ENCODE data around the gene EVC.

DNA sequence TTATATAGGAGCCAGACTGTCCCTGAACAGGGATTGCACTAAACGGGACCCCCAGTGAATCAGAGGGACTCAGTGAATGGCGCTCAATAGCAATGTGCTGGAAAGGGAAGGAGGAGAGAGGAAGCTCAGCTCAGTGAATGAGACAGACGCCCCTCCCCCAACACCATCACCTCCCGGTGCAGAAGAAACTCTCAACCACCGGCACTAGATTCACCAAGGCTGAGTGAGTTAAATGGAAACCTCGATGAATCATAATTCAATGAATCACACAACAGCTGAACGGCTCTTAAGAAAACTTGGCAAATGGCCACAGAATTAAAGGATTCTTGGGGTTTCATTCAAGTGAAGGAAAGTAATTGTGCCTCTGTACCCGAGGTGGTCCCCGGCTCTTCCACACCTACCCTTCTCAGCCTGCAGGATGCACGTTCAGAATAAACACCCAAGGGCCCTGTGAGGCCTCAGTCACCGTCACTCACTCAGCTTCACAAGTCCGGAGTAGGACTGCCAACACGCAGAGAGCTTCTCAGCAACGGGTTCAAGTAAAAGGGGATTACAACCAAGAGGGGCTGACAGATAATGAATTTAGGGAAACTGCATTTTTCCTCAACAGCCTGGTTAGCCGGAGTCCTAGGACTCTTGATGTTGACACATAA is 152.6 kb downstream of the EVC start:
- no peak for TF ChIP-seq SP1 (IDR thresholded peaks at IDR 0.05)
- TF ChIP-seq, protein P1, sequence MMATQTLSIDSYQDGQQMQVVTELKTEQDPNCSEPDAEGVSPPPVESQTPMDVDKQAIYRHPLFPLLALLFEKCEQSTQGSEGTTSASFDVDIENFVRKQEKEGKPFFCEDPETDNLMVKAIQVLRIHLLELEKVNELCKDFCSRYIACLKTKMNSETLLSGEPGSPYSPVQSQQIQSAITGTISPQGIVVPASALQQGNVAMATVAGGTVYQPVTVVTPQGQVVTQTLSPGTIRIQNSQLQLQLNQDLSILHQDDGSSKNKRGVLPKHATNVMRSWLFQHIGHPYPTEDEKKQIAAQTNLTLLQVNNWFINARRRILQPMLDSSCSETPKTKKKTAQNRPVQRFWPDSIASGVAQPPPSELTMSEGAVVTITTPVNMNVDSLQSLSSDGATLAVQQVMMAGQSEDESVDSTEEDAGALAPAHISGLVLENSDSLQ (IDR thresholded peaks at IDR 0.05) = no peak
- no peak for TF ChIP-seq FOXM1 (IDR thresholded peaks at IDR 0.05; ENCODE audit: borderline replicate concordance)
- no peak for TF ChIP-seq NFRKB (IDR thresholded peaks at IDR 0.05)
- TF ChIP-seq FOXK2 (IDR thresholded peaks at IDR 0.05) = no peak
- no peak for TF ChIP-seq ELF4 (IDR thresholded peaks at IDR 0.05)
- no peak for TF ChIP-seq L3MBTL2 (conservative IDR thresholded peaks at IDR 0.05)
- TF ChIP-seq ZNF384 (IDR thresholded peaks at IDR 0.05) = no peak
- no peak for TF ChIP-seq FOXA1 (IDR thresholded peaks at IDR 0.05)
- no peak for TF ChIP-seq CTBP1 (IDR thresholded peaks at IDR 0.05; ENCODE audit: borderline replicate concordance)
- no peak for TF ChIP-seq BHLHE40 (IDR thresholded peaks at IDR 0.05; ENCODE audit: borderline replicate concordance)
- no peak for TF ChIP-seq SUZ12 (IDR thresholded peaks at IDR 0.05)
